Mesenchymal stem cell (in vitro differentiated cells and primary cell): ENCODE measurements around the gene RPS10.
A peak's percentile ranks its signal among the peaks of the same experiment; 100 is the strongest.

ENCODE experiments used
- DNase-seq: peaks from one replicate; pipeline ENCODE4 v3.0.0-alpha.2; 2013
- H2AFZ ChIP-seq: one replicate; pipeline ENCODE4 v1.6.1; 2013; ENCODE audit warnings: low read depth, mild to moderate bottlenecking, control low read depth, inconsistent platforms, low read length, moderate library complexity
- H2AK5ac ChIP-seq: 2 replicates; pipeline ENCODE4 v1.6.1; 2013; ENCODE audit warnings: low read length, moderate library complexity, mild to moderate bottlenecking, inconsistent platforms; ENCODE audit not compliant: severe bottlenecking
- H2BK120ac ChIP-seq: one replicate; pipeline ENCODE4 v1.6.1; 2013; ENCODE audit warnings: low read depth, mild to moderate bottlenecking, inconsistent platforms, low read length, moderate library complexity
- H2BK12ac ChIP-seq, 2 experiments: one replicate each; pipeline ENCODE4 v1.6.1; 2013; ENCODE audit warnings: inconsistent platforms in 2 of 2, low read length in 2 of 2, mild to moderate bottlenecking in 2 of 2, moderate library complexity in 2 of 2, control low read depth in 1 of 2
- H2BK15ac ChIP-seq: one replicate; pipeline ENCODE4 v1.6.1; 2013; ENCODE audit warnings: mild to moderate bottlenecking, low read depth, inconsistent platforms; ENCODE audit not compliant: poor library complexity, severe bottlenecking
- H2BK5ac ChIP-seq: 2 replicates; pipeline ENCODE4 v1.6.1; 2013; ENCODE audit warnings: low read depth, mild to moderate bottlenecking, low read length, control low read depth, inconsistent platforms; ENCODE audit not compliant: poor library complexity, severe bottlenecking
- H3K14ac ChIP-seq, 2 experiments: one replicate each; pipeline ENCODE4 v1.6.1; 2013; ENCODE audit warnings: inconsistent platforms in 2 of 2, low read length in 2 of 2, control low read depth in 1 of 2, mild to moderate bottlenecking in 1 of 2, moderate library complexity in 1 of 2
- H3K18ac ChIP-seq, 2 experiments: one replicate each; pipeline ENCODE4 v1.6.1; 2013; ENCODE audit warnings: inconsistent platforms in 2 of 2, low read length in 2 of 2, control low read depth in 1 of 2, low read depth in 1 of 2, mild to moderate bottlenecking in 1 of 2
- H3K23ac ChIP-seq, 2 experiments: one replicate each; pipeline ENCODE4 v1.6.1; 2013; ENCODE audit warnings: inconsistent platforms in 2 of 2, low read length in 2 of 2, mild to moderate bottlenecking in 2 of 2, moderate library complexity in 2 of 2, control low read depth in 1 of 2
- H3K27ac ChIP-seq: 2 replicates; pipeline ENCODE4 v1.5.1; 2013; ENCODE audit warnings: mild to moderate bottlenecking, moderate library complexity, low read length, control low read depth, inconsistent platforms; ENCODE audit not compliant: poor library complexity, severe bottlenecking
- H3K27me3 ChIP-seq, 2 experiments: 2 replicates each; pipeline versions ENCODE4 v1.6.1 to v1.7.0; 2013; ENCODE audit warnings: low read length in 2 of 2, mild to moderate bottlenecking in 2 of 2, moderate library complexity in 2 of 2, control low read depth in 1 of 2, inconsistent platforms in 1 of 2; ENCODE audit not compliant: control insufficient read depth in 1 of 2, insufficient read depth in 1 of 2
- H3K36me3 ChIP-seq, 2 experiments: 2 replicates each; pipeline versions ENCODE4 v1.6.1 to v1.7.0; 2013; ENCODE audit warnings: low read length in 2 of 2, control low read depth in 1 of 2, inconsistent platforms in 1 of 2, low read depth in 1 of 2, mild to moderate bottlenecking in 1 of 2; ENCODE audit not compliant: insufficient read depth in 2 of 2, control insufficient read depth in 1 of 2
- H3K4ac ChIP-seq, 2 experiments: one replicate each; pipeline ENCODE4 v1.6.1; 2013; ENCODE audit warnings: inconsistent platforms in 2 of 2, low read length in 2 of 2, mild to moderate bottlenecking in 2 of 2, moderate library complexity in 2 of 2, control low read depth in 1 of 2, low read depth in 1 of 2
- H3K4me1 ChIP-seq: 2 replicates; pipeline ENCODE4 v1.6.1; 2013; ENCODE audit warnings: low read depth, low read length, control low read depth; ENCODE audit not compliant: control insufficient read depth, insufficient read depth
- H3K4me2 ChIP-seq: 2 replicates; pipeline ENCODE4 v1.6.1; 2013; ENCODE audit warnings: low read length, mild to moderate bottlenecking, inconsistent platforms; ENCODE audit not compliant: poor library complexity, severe bottlenecking
- H3K4me3 ChIP-seq, 2 experiments: 2 replicates each; pipeline versions ENCODE4 v1.5.1 to v1.7.0; 2013; ENCODE audit warnings: low read length in 2 of 2, mild to moderate bottlenecking in 2 of 2, control low read depth in 1 of 2, low read depth in 1 of 2; ENCODE audit not compliant: insufficient read depth in 1 of 2
- H3K79me1 ChIP-seq: replicated peaks from 2 replicates; pipeline ENCODE4 v1.6.1; 2013; ENCODE audit warnings: mild to moderate bottlenecking, control low read depth, low read length, inconsistent platforms; ENCODE audit not compliant: poor library complexity, severe bottlenecking
- H3K9ac ChIP-seq: 2 replicates; pipeline ENCODE4 v1.7.0; 2013; ENCODE audit warnings: mild to moderate bottlenecking, low read length, moderate library complexity
- H3K9me3 ChIP-seq: 2 replicates; pipeline ENCODE4 v1.7.0; 2013; ENCODE audit warnings: mild to moderate bottlenecking, low read length; ENCODE audit not compliant: control insufficient read depth
- H4K8ac ChIP-seq: one replicate; pipeline ENCODE4 v1.6.1; 2013; ENCODE audit warnings: inconsistent platforms, mild to moderate bottlenecking, low read length, moderate library complexity
- H4K91ac ChIP-seq: one replicate; pipeline ENCODE4 v1.6.1; 2013; ENCODE audit warnings: mild to moderate bottlenecking, low read length, inconsistent platforms
- WGBS: methylation state at CpG from one replicate; pipeline ENCODE4 v1.1.7; 2013; ENCODE audit warnings: mixed read lengths; 5-methylcytosine and 5-hydroxymethylcytosine counted together

Gene RPS10

DNA sequence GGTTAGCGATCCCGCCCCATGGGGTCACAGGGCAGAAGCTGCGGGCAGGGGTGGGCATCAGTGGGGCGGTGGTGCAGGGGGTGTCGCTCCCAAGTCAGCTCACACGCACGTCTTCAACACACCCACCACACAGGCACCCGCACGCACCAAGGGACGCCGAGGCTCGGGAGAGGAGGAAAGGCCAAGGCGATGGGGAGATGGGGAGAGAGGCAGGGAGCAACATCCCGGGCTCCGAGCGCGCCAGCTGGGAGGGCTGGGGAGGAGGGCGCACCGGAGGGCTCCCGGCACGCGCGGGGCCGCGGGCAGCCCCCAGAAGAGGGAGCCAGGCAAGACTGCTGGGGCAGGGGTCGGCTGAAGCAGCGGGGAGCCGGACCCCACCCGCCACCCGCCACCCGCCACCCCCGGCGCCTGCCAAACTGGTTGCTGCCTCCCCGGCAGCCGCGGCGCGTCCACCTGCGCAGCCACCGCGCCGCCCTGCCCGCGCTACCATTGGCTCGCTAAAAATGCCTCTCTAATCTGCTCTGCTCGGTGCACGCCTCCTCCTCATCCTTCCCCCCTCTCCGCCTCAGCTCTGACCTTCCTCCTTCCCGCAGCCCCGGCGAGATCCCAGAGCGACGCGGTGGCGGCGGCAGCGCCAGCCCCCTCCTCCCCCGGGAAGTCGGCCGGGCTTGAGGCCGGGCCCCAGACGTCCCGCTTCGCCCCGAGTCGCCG, 39.8 kb upstream of the RPS10 start, which contains the start of gene PACSIN1:
Gene PACSIN1, plus strand, starts transcription at position 546 of the 711 bp plus-strand sequence. CDS start 60,230 bp downstream, outside the sequence.
- Histone ChIP-seq H2BK12ac (peak within 1 kb of the TSS in 1 of 2 experiments; percentile 60), H3K79me1 (no peaks in the 10 kb centered on the region), H3K18ac (peak within 1 kb of the TSS in 1 of 2 experiments; percentile 23), H2AFZ (peak within 1 kb of the TSS; percentile 62), H3K36me3 (no peaks in the 10 kb centered on the region), H3K4ac (no peak within 1 kb of the TSS), H2BK120ac (no peak within 1 kb of the TSS), H3K27me3 (peaks cover 38 to 49% of the 10 kb centered on the region in 2 experiments), H3K14ac (peak within 1 kb of the TSS in 1 of 2 experiments; percentile 79), H3K27ac (no peak within 1 kb of the TSS), H3K4me3 (peak within 1 kb of the TSS in 1 of 2 experiments; percentile 34), H2AK5ac (no peak within 1 kb of the TSS), H3K4me2 (peak within 1 kb of the TSS; percentile 95), H3K4me1 (peaks cover 17% of the 10 kb centered on the region), H2BK5ac (no peak within 1 kb of the TSS), H3K9me3 (no peaks in the 10 kb centered on the region), H4K91ac (no peak within 1 kb of the TSS), H2BK15ac (no peak within 1 kb of the TSS), H3K9ac (no peak within 1 kb of the TSS), H3K23ac (peak within 1 kb of the TSS in 1 of 2 experiments; percentile 87), H4K8ac (peak within 1 kb of the TSS; percentile 22)
- 2% methylated on average over 35 of the region's 67 CpGs for WGBS
- no peak for DNase-seq

GRCh38 chr6:34463849-34464248, 38.0 kb upstream of the RPS10 start:
- Histone ChIP-seq H3K9me3 (no peaks in the 10 kb centered on the region), H2AFZ (no peak overlapping the region), H3K18ac (no peak overlapping the region), H2BK120ac (no peak overlapping the region), H4K8ac (no peak overlapping the region), H4K91ac (no peak overlapping the region), H3K23ac (no peak overlapping the region), H3K9ac (no peak overlapping the region), H3K4me3 (no peak overlapping the region), H3K4ac (no peak overlapping the region), H3K27ac (no peak overlapping the region), H3K79me1 (no peaks in the 10 kb centered on the region), H2BK5ac (no peak overlapping the region), H2AK5ac (no peak overlapping the region), H2BK12ac (no peak overlapping the region), H3K14ac (peak overlapping the region in 1 of 2 experiments; percentile 42), H3K4me1 (peaks cover 17% of the 10 kb centered on the region), H2BK15ac (no peak overlapping the region), H3K27me3 (peaks cover 31 to 41% of the 10 kb centered on the region in 2 experiments), H3K4me2 (no peak overlapping the region), H3K36me3 (no peaks in the 10 kb centered on the region)
- WGBS, result 77% methylated on average over 3 of the region's 4 CpGs
- no peak for DNase-seq

GRCh38 chr6:34463299-34463698, 37.4 kb upstream of the RPS10 start:
- H3K36me3 ChIP-seq, result no peaks in the 10 kb centered on the region
- no peak overlapping the region for H3K4me3 ChIP-seq
- no peak overlapping the region for H3K27ac ChIP-seq
- H4K91ac ChIP-seq, result no peak overlapping the region
- H3K4me2 ChIP-seq, result no peak overlapping the region
- H3K4ac ChIP-seq, result no peak overlapping the region
- 95% methylated on average over 2 of the region's 2 CpGs for WGBS
- H3K4me1 ChIP-seq, result peaks cover 17% of the 10 kb centered on the region
- no peak overlapping the region for H3K18ac ChIP-seq
- no peak overlapping the region for H2BK5ac ChIP-seq
- H3K14ac ChIP-seq, result no peak overlapping the region
- H2AK5ac ChIP-seq, result no peak overlapping the region
- no peaks in the 10 kb centered on the region for H3K79me1 ChIP-seq
- H2BK15ac ChIP-seq, result no peak overlapping the region
- no peak for DNase-seq
- no peak overlapping the region for H2AFZ ChIP-seq
- H4K8ac ChIP-seq, result no peak overlapping the region
- no peak overlapping the region for H3K23ac ChIP-seq
- H3K27me3 ChIP-seq, result peaks cover 31 to 39% of the 10 kb centered on the region in 2 experiments
- H3K9me3 ChIP-seq, result no peaks in the 10 kb centered on the region
- no peak overlapping the region for H3K9ac ChIP-seq
- H2BK120ac ChIP-seq, result no peak overlapping the region
- no peak overlapping the region for H2BK12ac ChIP-seq

DNA sequence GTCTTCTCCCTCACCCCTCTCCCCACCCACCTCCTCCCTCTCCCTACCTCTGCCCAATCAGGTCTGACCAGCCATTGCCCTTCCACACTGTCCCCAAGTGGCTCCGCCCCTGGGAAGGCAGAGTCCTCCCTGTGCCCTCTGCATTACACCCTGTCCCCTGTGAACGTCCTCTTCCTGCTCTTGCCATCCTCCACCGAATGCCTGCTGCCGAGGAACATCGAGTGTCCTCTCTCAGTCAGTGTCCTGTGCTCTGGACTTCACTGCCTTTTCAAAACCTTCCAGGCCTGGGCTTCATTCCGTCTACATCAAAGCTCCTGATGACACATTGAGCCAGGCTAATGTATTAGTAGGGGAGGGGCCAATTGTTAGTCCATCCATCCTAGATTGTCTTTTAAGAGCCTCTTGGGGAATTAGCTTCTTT, 36.7 kb upstream of the RPS10 start:
- 38% methylated on average over 6 of the region's 6 CpGs for WGBS

More for the DNA sequence above, 36.7 kb upstream of the RPS10 start:
- Histone ChIP-seq H2BK15ac (no peak overlapping the region), H3K18ac (peak overlapping the region in 1 of 2 experiments; percentile 13), H3K9ac (no peak overlapping the region), H3K36me3 (no peaks in the 10 kb centered on the region), H2AK5ac (no peak overlapping the region), H3K4me1 (peaks cover 18% of the 10 kb centered on the region), H2BK5ac (no peak overlapping the region), H3K4me3 (no peak overlapping the region), H3K27ac (no peak overlapping the region), H3K14ac (no peak overlapping the region), H4K91ac (no peak overlapping the region), H2BK120ac (no peak overlapping the region), H4K8ac (no peak overlapping the region), H2AFZ (peak overlapping the region; percentile 46), H3K27me3 (peaks cover 31 to 37% of the 10 kb centered on the region in 2 experiments), H3K79me1 (no peaks in the 10 kb centered on the region), H3K4me2 (no peak overlapping the region), H2BK12ac (no peak overlapping the region), H3K9me3 (no peaks in the 10 kb centered on the region), H3K23ac (no peak overlapping the region), H3K4ac (no peak overlapping the region)
- peak; percentile 35 for DNase-seq
